Stimulated activated CD8-positive, alpha-beta memory T cell treated with anti-CD3 and anti-CD28 coated beads, Interleukin-12 subunit alpha, Interleukin-12 subunit beta, amount 100 ng/mL, for 24 hours (primary cell): ENCODE measurements around the gene MLLT3.

Experiments used
- DNase-seq: peaks from one replicate; pipeline ENCODE4 v3.0.0-alpha.2; 2020; ENCODE audit errors: extremely low read depth

Gene MLLT3

GRCh38 chr9:20349568-20349967 is 272.7 kb downstream of the MLLT3 start:
- DNase-seq: no peak

- DNase-seq: no peak
These were observed 279.0 kb downstream of the MLLT3 start for GRCh38 chr9:20343325-20343724.

DNA sequence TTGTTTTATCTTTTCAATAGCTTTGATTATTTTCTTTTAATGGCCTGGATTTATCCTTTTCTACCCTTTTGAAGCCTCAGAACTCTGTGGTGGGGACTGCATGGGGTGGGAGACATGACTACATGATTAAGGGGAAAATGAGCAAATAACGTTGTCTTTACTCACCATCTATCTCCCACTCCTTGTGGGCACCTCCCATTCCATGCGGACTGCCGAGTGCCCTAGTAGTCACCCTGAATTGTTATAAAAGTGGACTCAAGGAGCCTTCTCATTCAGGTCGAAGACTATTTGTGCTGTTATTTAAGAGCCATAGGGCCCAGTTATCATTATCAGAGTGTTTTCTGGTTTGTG is 281.8 kb downstream of the MLLT3 start:
- DNase-seq: no peak

DNA sequence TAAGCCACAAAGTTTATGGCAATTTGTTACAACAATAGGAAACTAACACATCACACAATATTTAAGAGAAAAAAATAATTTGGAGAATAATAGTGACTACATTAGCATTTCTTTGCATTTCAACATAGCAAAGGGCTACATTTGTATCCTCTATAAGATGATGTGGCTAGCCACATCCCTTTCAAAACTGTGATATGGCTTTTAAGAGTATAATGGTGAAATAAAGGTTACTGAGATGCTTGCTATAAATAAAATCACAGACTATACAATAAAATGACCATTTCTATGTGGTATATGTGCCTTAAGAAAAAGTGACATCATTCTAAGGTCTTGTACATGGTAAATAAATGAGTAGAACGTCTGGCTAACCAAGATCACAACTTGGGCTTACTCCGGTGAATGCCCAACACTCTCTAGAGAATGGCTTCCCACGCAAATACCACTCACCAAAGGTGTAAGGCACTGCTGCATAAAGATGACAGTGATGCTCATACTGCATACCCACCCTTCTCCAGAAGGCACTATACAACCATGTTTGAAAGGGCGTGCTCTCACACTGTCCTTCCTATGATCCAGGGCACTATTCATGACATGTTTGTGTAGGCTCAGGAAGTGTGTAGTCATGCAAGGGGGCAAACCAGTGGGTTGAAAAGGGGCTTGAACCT is 286.5 kb downstream of the MLLT3 start:
- DNase-seq: no peak

DNA sequence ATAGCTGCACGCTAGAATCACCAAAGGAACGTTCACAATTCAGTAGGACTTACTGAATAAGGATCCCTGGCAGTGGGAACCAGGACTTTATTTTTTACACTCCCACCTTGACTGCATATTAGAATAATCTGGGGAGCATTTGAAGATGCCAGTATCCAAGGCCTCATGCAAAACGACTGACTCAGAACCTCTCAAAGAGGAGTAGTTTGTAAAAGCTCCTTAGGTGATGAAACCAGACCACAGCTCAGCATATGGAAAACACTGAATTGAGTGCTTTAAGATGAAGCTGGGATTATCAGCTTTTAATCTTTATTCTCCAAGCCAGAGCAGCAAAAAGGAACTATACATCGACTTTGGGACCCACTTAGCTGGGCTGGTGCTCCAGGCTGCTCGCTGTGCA is 288.3 kb downstream of the MLLT3 start:
- no peak for DNase-seq

GRCh38 chr9:20331095-20331685 is 291.1 kb downstream of the MLLT3 start:
- DNase-seq: no peak

DNA sequence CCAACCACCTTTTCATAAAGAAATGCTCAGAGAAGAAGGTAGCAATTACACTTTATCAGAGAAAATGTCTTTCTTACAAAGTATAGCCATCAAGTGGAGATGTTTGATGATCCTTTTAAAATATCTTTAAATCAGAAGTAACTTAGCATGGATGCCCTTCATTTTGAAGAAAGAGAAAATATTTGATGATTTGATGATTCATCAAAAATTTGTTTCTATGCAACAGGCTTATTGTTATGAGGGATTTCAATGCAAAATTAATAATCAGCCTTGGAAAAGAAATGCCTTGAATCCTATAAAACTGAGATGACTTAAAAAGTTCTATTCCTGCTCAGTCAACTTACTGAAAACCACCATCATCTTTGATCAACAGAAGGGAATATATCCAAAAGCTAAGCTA is 291.6 kb downstream of the MLLT3 start:
- no peak for DNase-seq

DNA sequence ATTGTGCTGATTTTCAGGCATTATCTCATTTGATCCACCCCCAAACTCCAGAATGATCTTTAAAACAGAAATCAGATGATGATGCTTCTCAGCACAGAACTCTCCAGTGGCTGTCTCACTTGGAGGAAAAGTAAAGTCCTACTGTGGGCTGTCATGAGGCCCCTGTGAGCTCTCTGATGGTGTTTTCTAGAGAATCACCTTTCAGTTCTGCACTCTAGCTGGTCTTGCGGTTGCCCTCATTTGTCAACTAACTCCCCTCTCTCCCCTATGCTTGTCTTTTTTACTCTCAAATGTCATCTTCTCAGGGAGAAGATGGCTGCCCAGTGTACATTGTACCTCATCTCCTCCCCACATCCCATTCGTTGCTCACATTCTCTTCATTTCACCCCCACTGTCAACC is 295.8 kb downstream of the MLLT3 start:
- no peak for DNase-seq

DNA sequence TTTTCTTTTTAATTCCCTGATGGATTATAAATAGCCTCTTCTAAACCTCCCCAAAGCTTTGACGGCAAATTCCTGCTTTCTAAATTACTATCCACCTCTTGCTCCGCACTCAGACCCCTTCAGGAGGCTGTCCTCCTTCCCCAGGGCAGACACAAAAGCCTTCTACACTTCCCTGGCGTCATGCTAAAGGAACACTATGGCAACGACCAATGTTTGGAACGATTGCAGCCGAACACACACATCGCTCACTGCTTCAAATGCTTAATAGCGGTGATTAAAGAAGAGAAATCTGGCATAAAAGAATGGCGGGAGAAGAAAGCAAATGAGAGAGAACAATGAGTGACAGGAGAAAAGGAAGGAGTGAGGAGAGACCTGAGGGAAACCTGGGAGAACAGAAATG is 297.3 kb downstream of the MLLT3 start:
- DNase-seq: no peak

- DNase-seq: no peak
These were observed 300.1 kb downstream of the MLLT3 start for GRCh38 chr9:20322212-20322611.

- no peak for DNase-seq
These were observed 300.7 kb downstream of the MLLT3 start for GRCh38 chr9:20321423-20322082.

- no peak for DNase-seq
These were observed 301.4 kb downstream of the MLLT3 start for GRCh38 chr9:20320921-20321320.

- DNase-seq: no peak
These were observed 302.5 kb downstream of the MLLT3 start for GRCh38 chr9:20319641-20320337.

GRCh38 chr9:20319241-20319640 is 303.1 kb downstream of the MLLT3 start:
- no peak for DNase-seq

GRCh38 chr9:20317701-20318100 is 304.6 kb downstream of the MLLT3 start:
- no peak for DNase-seq

DNA sequence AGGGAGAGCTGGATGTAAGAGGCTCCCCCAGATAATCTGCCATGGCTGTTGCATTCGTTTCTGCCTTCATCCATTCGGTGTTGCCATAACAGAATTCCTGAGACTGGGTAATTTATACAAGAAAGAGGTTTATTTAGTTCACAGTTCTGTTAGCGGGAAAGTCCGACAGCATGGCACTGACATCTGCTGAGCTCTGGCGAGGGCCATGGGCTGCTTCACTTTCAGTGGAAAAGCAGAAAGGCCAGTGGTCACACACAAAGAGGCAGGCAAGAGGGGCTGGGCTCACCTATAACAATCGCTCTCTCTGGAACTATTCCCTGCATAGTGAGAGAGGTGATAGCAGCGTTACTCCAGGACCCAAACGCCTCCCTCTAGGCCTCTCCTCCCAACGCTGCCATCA is 305.9 kb downstream of the MLLT3 start:
- DNase-seq: no peak

- DNase-seq: no peak
These were observed 306.6 kb downstream of the MLLT3 start for GRCh38 chr9:20315677-20316076.

DNA sequence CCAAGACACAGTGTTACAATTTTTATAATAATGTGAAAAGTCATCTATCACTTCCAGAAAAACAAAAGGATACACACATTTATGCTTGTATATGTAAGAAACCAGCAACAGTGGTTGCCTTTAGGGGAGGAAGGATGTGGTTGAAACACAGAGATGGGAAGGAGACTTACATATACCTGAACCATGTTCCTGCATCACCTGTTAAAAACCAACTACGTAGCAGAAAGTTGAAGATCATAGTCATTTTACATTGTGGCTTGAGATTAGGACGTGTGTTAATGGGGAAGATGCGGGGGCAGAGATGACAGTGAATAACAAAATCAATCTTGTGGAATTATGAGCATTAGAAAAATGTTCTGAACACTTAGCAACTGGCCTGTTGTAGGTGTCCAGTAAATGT is 307.3 kb downstream of the MLLT3 start:
- DNase-seq: no peak

DNA sequence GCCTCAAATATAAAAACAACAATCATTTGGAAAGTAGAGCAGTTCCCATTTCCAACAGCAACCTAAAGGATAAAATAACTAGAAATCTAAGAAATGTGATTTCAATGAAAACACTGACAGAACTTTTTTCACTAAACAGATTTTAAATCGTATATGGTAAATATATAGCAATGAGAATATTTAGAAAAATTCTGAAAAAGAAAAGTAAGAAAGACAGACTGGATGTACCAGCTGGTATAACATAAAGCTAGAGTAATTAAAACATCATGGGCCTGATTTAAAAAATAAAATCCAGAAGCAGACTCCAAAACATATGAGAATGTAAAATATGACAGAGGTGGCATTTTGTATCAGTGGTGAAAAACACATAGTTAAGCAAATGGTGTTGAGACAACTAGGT is 308.9 kb downstream of the MLLT3 start:
- no peak for DNase-seq

- DNase-seq: no peak
These were observed 309.6 kb downstream of the MLLT3 start for GRCh38 chr9:20312732-20313131.

- DNase-seq: no peak
These were observed 312.3 kb downstream of the MLLT3 start for GRCh38 chr9:20310024-20310423.

GRCh38 chr9:20309124-20309523 is 313.2 kb downstream of the MLLT3 start:
- no peak for DNase-seq

GRCh38 chr9:20307621-20308020 is 314.7 kb downstream of the MLLT3 start:
- DNase-seq: no peak
